Lower leg skin (tissue), 4 donors: Measurements from ENCODE around the gene A1CF. TPM values are rescaled to one million over a fixed set of nuclear protein-coding genes. Genes with fewer than 3 reads are reported as not detected.

Source experiments
- DNase-seq, 2 donors: peaks; one replicate each; pipeline ENCODE4 v3.0.0-alpha.2; 2019; ENCODE audit warnings: low spot score in 2 of 2
- H3K4me3 ChIP-seq: fragments of 200-600 bp; sonication (generic); 2 replicates; pipeline ENCODE4 v1.5.1; 2017; ENCODE audit warnings: mild to moderate bottlenecking, low read depth; ENCODE audit not compliant: poor library complexity, severe bottlenecking
- CTCF ChIP-seq, 3 donors: fragments of 450-650 bp; IDR thresholded peaks; one replicate each; pipeline ENCODE4 v1.5.1; 2016; ENCODE audit warnings: antibody characterized with exemption in 3 of 3, mild to moderate bottlenecking in 3 of 3, moderate library complexity in 2 of 3
- POLR2A ChIP-seq, 2 donors: fragments of 450-650 bp; IDR thresholded peaks; one replicate each; pipeline ENCODE4 v1.6.1; 2016 to 2017; ENCODE audit warnings: antibody characterized with exemption in 2 of 2, mild to moderate bottlenecking in 1 of 2, moderate library complexity in 1 of 2
- WGBS, 2 donors: methylation state at CpG; one replicate each; pipeline ENCODE4 v1.1.5; 2018; 5-methylcytosine and 5-hydroxymethylcytosine counted together
- intact Hi-C: fragments of 100-400 bp; cut with DNase I; formaldehyde crosslinking; loops from one replicate; pipeline ENCODE4 v1.15.0; 2023; ENCODE audit warnings: low total_unique reads
- total RNA-seq, 4 donors: library from RNA; depleted of rRNA; stranded (reverse); fragments of >200 nt; gene quantifications; one replicate each; pipeline ENCODE4 v1.1.0, GENCODE V29; 2016

The A1CF gene
- total RNA-seq, 4 donors from 2014 or later: not detected

- H3K4me3 ChIP-seq: no peak overlapping the region
- 30 to 44% methylated on average over 1 of the region's 1 CpG for WGBS, 2 donors
- DNase-seq: no peak
- intact Hi-C loops: no loop called here
- TF ChIP-seq POLR2A (IDR thresholded peaks at IDR 0.05): no peak
- no peak for TF ChIP-seq CTCF (IDR thresholded peaks at IDR 0.05)
These were observed 77.3 kb downstream of the A1CF start for GRCh38 chr10:50807851-50808776.

GRCh38 chr10:50805981-50806622 is 79.3 kb downstream of the A1CF start:
- WGBS, 2 donors: 33 to 37% methylated on average over 2 of the region's 2 CpGs
- no peak overlapping the region for H3K4me3 ChIP-seq
- DNase-seq: no peak
- intact Hi-C loops: no loop called here
- TF ChIP-seq POLR2A (IDR thresholded peaks at IDR 0.05): no peak
- TF ChIP-seq CTCF (IDR thresholded peaks at IDR 0.05): no peak

GRCh38 chr10:50799595-50799994 is 85.8 kb downstream of the A1CF start:
- TF ChIP-seq POLR2A (IDR thresholded peaks at IDR 0.05) (no peak), CTCF (IDR thresholded peaks at IDR 0.05) (no peak)
- intact Hi-C loops: no loop called here
- no peak overlapping the region for H3K4me3 ChIP-seq
- 52 to 84% methylated on average over 1 of the region's 1 CpG for WGBS, 2 donors
- no peak for DNase-seq

GRCh38 chr10:50798297-50798696 is 87.1 kb downstream of the A1CF start:
- DNase-seq: no peak
- intact Hi-C loops: no loop called here
- TF ChIP-seq POLR2A (IDR thresholded peaks at IDR 0.05) (no peak), CTCF (IDR thresholded peaks at IDR 0.05) (no peak)
- 69 to 73% methylated on average over 3 of the region's 3 CpGs for WGBS, 2 donors
- H3K4me3 ChIP-seq: no peak overlapping the region

GRCh38 chr10:50796693-50797092 is 88.7 kb downstream of the A1CF start:
- H3K4me3 ChIP-seq: no peak overlapping the region
- 92% methylated on average over 1 of the region's 1 CpG for WGBS, 2 donors
- intact Hi-C loops: no loop called here
- no peak for TF ChIP-seq CTCF (IDR thresholded peaks at IDR 0.05)
- TF ChIP-seq POLR2A (IDR thresholded peaks at IDR 0.05): no peak
- DNase-seq: no peak
